TTC549 (cell line): Measurements from ENCODE around the gene MYO5B.
"Not testable (repeated sequence)": the region's sequence is repeated elsewhere in the genome, so short reads cannot be mapped to it uniquely, and the experiment has no call there.

Experiments used
- FAIRE-seq: peaks from 2 replicates; lab custom pipeline; 2012; peaks lifted over from hg19 to GRCh38; lab: Jason Lieb, UNC

Gene MYO5B

GRCh38 chr18:50194631-50195532, at the start of gene MYO5B:
TSS of gene MYO5B (minus strand) at chr18:50195147. CDS start at chr18:50194793, 354 bp downstream.
- FAIRE-seq = no peak

GRCh38 chr18:50241768-50242167, 46.8 kb upstream of the MYO5B start:
- not testable (repeated sequence) for FAIRE-seq

GRCh38 chr18:50240080-50240563, 45.2 kb upstream of the MYO5B start:
- no peak for FAIRE-seq

- FAIRE-seq = no peak
Observed at GRCh38 chr18:50232419-50232818, 37.5 kb upstream of the MYO5B start.

- FAIRE-seq = no peak
Observed at GRCh38 chr18:50231621-50232020, 36.7 kb upstream of the MYO5B start.

- FAIRE-seq = not testable (repeated sequence)
Observed at GRCh38 chr18:50220249-50220648, 25.3 kb upstream of the MYO5B start.

GRCh38 chr18:50218432-50219197, 23.7 kb upstream of the MYO5B start:
- FAIRE-seq = no peak

GRCh38 chr18:50209311-50209710, 14.4 kb upstream of the MYO5B start:
- FAIRE-seq = no peak

- FAIRE-seq = no peak
Observed at GRCh38 chr18:50207722-50208121, 12.8 kb upstream of the MYO5B start.

GRCh38 chr18:50203801-50204604, 9.1 kb upstream of the MYO5B start:
- FAIRE-seq = no peak

GRCh38 chr18:50201476-50202018, 6.6 kb upstream of the MYO5B start:
- no peak for FAIRE-seq

GRCh38 chr18:50199921-50200320, 5.0 kb upstream of the MYO5B start:
- no peak for FAIRE-seq

- FAIRE-seq = no peak
Observed at GRCh38 chr18:50199346-50199855, 4.5 kb upstream of the MYO5B start.

- FAIRE-seq = no peak
Observed at GRCh38 chr18:50196261-50196660, 1.3 kb upstream of the MYO5B start.

GRCh38 chr18:50195689-50196088, 742 bp upstream of the MYO5B start:
- FAIRE-seq = no peak

GRCh38 chr18:50193796-50194630, 934 bp downstream of the MYO5B start:
- FAIRE-seq = no peak

GRCh38 chr18:50192995-50193795, 1.8 kb downstream of the MYO5B start:
- no peak for FAIRE-seq

- FAIRE-seq = no peak
Observed at GRCh38 chr18:50190926-50191325, 4.0 kb downstream of the MYO5B start.

GRCh38 chr18:50190236-50190635, 4.7 kb downstream of the MYO5B start:
- no peak for FAIRE-seq

- no peak for FAIRE-seq
Observed at GRCh38 chr18:50189160-50189559, 5.8 kb downstream of the MYO5B start.
